SK-N-SH (cell line): ENCODE data around the gene CETP. TPM values are rescaled to one million over a fixed set of nuclear protein-coding genes. Genes with fewer than 3 reads are reported as not detected.

Source experiments
- CTCF ChIA-PET: fragments of 300-600, 350-600 bp; formaldehyde crosslinking; extraction: SDS; loops from one replicate; lab custom pipeline; 2021; lab: Yijun Ruan, JAX
- POLR2A ChIA-PET: fragments of 350-600 bp; sonication (Branson Sonifier 250); formaldehyde crosslinking; extraction: SDS; loops from one replicate; lab custom pipeline; 2020; ENCODE audit warnings: antibody characterized with exemption, inconsistent platforms; lab: Yijun Ruan, JAX
- DNase-seq: peaks from one replicate; pipeline ENCODE4 v3.0.0; 2012
- H2AFZ ChIP-seq: fragments of 200-600 bp; sonication (generic); 2 replicates; pipeline ENCODE4 v1.8.1; 2016; ENCODE audit warnings: antibody characterized with exemption, mild to moderate bottlenecking, low read depth
- H3F3A ChIP-seq: fragments of 200-600 bp; sonication (generic); replicated peaks from 2 replicates; pipeline ENCODE3; 2016; ENCODE audit warnings: antibody characterized with exemption, mild to moderate bottlenecking; ENCODE audit not compliant: insufficient read depth
- H3K27ac ChIP-seq, 2 experiments: fragments of 200-500 bp in 1 of 2; fragments of 200-600 bp in 1 of 2; sonication (Bioruptor generic) in 1 of 2; sonication (generic), shearing (Covaris generic) in 1 of 2; 2 replicates each; pipeline versions ENCODE4 v1.5.1 to v1.6.1; 2014 to 2016; ENCODE audit warnings: low read depth in 2 of 2, inconsistent platforms in 1 of 2, low read length in 1 of 2, mild to moderate bottlenecking in 1 of 2, mixed read lengths in 1 of 2
- H3K27me3 ChIP-seq: fragments of 200-600 bp; sonication (generic), shearing (Covaris generic); 2 replicates; pipeline ENCODE4 v1.6.1; 2016; ENCODE audit warnings: mixed run types; ENCODE audit not compliant: insufficient read depth
- H3K36me3 ChIP-seq, 2 experiments: fragments of 200-500 bp in 1 of 2; fragments of 200-600 bp in 1 of 2; sonication (Bioruptor generic) in 1 of 2; sonication (generic) in 1 of 2; replicated peaks in 1 of 2; 2 replicates each; pipeline versions ENCODE3 to v1.5.1; 2014 to 2016; ENCODE audit warnings: low read length in 1 of 2, mild to moderate bottlenecking in 1 of 2; ENCODE audit not compliant: insufficient read depth in 2 of 2, control insufficient read depth in 1 of 2
- H3K4me1 ChIP-seq, 2 experiments: fragments of 200-500 bp in 1 of 2; fragments of 200-600 bp in 1 of 2; sonication (Bioruptor generic) in 1 of 2; sonication (generic), shearing (Covaris generic) in 1 of 2; 2 replicates each; pipeline versions ENCODE4 v1.5.1 to v1.6.1; 2014 to 2016; ENCODE audit warnings: low read depth in 1 of 2, low read length in 1 of 2, mixed run types in 1 of 2; ENCODE audit not compliant: insufficient read depth in 2 of 2, control insufficient read depth in 1 of 2
- H3K4me2 ChIP-seq: fragments of 200-600 bp; sonication (generic), shearing (Covaris generic); 2 replicates; pipeline ENCODE4 v1.6.1; 2017; ENCODE audit warnings: mixed run types
- H3K4me3 ChIP-seq, 2 experiments: fragments of 200-500 bp in 1 of 2; fragments of 200-600 bp in 1 of 2; sonication (Bioruptor generic) in 1 of 2; sonication (generic), shearing (Covaris generic) in 1 of 2; 2 replicates each; pipeline versions ENCODE4 v1.5.1 to v1.8.1; 2014 to 2016; ENCODE audit warnings: low read depth in 2 of 2, inconsistent platforms in 1 of 2, low read length in 1 of 2, mild to moderate bottlenecking in 1 of 2, mixed read lengths in 1 of 2, moderate library complexity in 1 of 2
- H3K79me2 ChIP-seq: fragments of 200-600 bp; sonication (generic); 2 replicates; pipeline ENCODE4 v1.8.1; 2017; ENCODE audit warnings: mild to moderate bottlenecking; ENCODE audit not compliant: insufficient read depth
- H3K9ac ChIP-seq: fragments of 200-600 bp; sonication (generic); 2 replicates; pipeline ENCODE4 v1.6.1; 2017; ENCODE audit warnings: mixed run types
- H3K9me2 ChIP-seq: fragments of 200-600 bp; sonication (generic); 2 replicates; pipeline ENCODE4 v1.6.1; 2017; ENCODE audit warnings: mixed run types
- H3K9me3 ChIP-seq: fragments of 200-600 bp; sonication (generic); 2 replicates; pipeline ENCODE4 v1.6.1; 2017; ENCODE audit warnings: mixed run types, mild to moderate bottlenecking, moderate library complexity
- H4K20me1 ChIP-seq: fragments of 200-600 bp; sonication (generic); 2 replicates; pipeline ENCODE4 v1.6.1; 2017; ENCODE audit warnings: mild to moderate bottlenecking, mixed run types; ENCODE audit not compliant: insufficient read depth
- EP300 ChIP-seq, 2 experiments: IDR thresholded peaks; 2 replicates each; pipeline versions ENCODE4 v1.4.0 to v1.6.1; 2012; ENCODE audit warnings: borderline replicate concordance in 1 of 2, low read depth in 1 of 2, low read length in 1 of 2
- EZH2phosphoT487 ChIP-seq: fragments of 200-600 bp; sonication (generic); IDR thresholded peaks from 2 replicates; pipeline ENCODE4 v1.6.1; 2017; ENCODE audit warnings: low read depth, mixed run types, mild to moderate bottlenecking, antibody characterized with exemption, moderate library complexity, borderline replicate concordance
- FOXJ3 ChIP-seq: sonication (generic); formaldehyde crosslinking; IDR thresholded peaks from 2 replicates; pipeline ENCODE4 v1.5.1; 2020; ENCODE audit warnings: mild to moderate bottlenecking, missing genetic modification reagents
- FOXM1 ChIP-seq: IDR thresholded peaks from 2 replicates; pipeline ENCODE4 v1.4.0; 2012; ENCODE audit warnings: low read depth, mild to moderate bottlenecking
- GABPA ChIP-seq: IDR thresholded peaks from 2 replicates; pipeline ENCODE4 v1.4.0; 2012; ENCODE audit warnings: low read depth, mild to moderate bottlenecking
- MXI1 ChIP-seq: IDR thresholded peaks from 2 replicates; pipeline ENCODE4 v1.6.1; 2012; ENCODE audit warnings: mild to moderate bottlenecking, low read depth, low read length, improper control_type of control experiment
- RAD21 ChIP-seq: IDR thresholded peaks from 2 replicates; pipeline ENCODE4 v1.6.1; 2012; ENCODE audit warnings: mild to moderate bottlenecking, low read length
- RCOR1 ChIP-seq: fragments of 150-350 bp; IDR thresholded peaks from 2 replicates; pipeline ENCODE4 v1.6.1; 2017; ENCODE audit warnings: antibody characterized with exemption, low read length
- RFX5 ChIP-seq: IDR thresholded peaks from 2 replicates; pipeline ENCODE4 v1.6.1; 2012; ENCODE audit warnings: mild to moderate bottlenecking, improper control_type of control experiment, low read length
- RXRA ChIP-seq: IDR thresholded peaks from 2 replicates; pipeline ENCODE4 v1.4.0; 2012; ENCODE audit warnings: low read depth, mild to moderate bottlenecking, borderline replicate concordance
- SMC3 ChIP-seq: IDR thresholded peaks from 2 replicates; pipeline ENCODE4 v1.6.1; 2012; ENCODE audit warnings: low read depth, low read length, improper control_type of control experiment
- TCF12 ChIP-seq: IDR thresholded peaks from 2 replicates; pipeline ENCODE4 v1.4.0; 2012
- WGBS: methylation state at CpG from one replicate; pipeline ENCODE4 v1.1.6; 2017; ENCODE audit warnings: low lambda C conversion rate; 5-methylcytosine and 5-hydroxymethylcytosine counted together
- polyA plus RNA-seq, 3 experiments: library from polyadenylated mRNA; depleted of rRNA; stranded (reverse); fragments of >200 nt; gene quantifications; 2 replicates each; pipeline ENCODE4 v1.2.3, GENCODE V29; 2012
- TF ChIP-seq, protein P1 (sequence below): IDR thresholded peaks from 2 replicates; pipeline ENCODE4 v1.4.0; 2012; ENCODE audit warnings: low read depth
- TF ChIP-seq, protein P2 (sequence below): fragments of 150-350 bp; IDR thresholded peaks from 2 replicates; pipeline ENCODE4 v1.6.1; 2017; ENCODE audit warnings: antibody characterized with exemption, low read length, low read depth, borderline replicate concordance
- TF ChIP-seq, protein P3 (sequence below): IDR thresholded peaks from 2 replicates; pipeline ENCODE4 v1.4.0; 2012; ENCODE audit warnings: low read depth, borderline replicate concordance

Gene CETP
- polyA plus RNA-seq, 1 of the 3 experiments (the other 2 are of a cell fraction) = not detected

DNA sequence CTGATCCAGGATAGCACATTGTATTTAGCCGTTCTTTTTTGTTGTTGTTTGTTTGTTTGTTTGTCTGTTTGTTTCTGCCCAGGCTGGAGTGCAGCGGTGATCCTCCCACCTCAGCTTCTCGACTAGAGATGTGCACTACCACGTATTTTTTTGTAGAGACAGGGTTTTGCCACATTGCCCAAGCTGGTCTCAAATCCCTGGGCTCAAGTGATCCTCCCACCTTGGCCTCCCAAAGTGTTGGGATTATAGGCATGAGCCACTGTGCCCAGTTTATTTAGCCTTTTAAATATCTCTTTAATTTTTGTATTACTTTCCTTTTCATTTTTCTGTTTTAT lies 18.4 kb downstream of the CETP start:
- TF ChIP-seq, protein P1, sequence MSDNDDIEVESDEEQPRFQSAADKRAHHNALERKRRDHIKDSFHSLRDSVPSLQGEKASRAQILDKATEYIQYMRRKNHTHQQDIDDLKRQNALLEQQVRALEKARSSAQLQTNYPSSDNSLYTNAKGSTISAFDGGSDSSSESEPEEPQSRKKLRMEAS = no peak
- TF ChIP-seq, protein P2, sequence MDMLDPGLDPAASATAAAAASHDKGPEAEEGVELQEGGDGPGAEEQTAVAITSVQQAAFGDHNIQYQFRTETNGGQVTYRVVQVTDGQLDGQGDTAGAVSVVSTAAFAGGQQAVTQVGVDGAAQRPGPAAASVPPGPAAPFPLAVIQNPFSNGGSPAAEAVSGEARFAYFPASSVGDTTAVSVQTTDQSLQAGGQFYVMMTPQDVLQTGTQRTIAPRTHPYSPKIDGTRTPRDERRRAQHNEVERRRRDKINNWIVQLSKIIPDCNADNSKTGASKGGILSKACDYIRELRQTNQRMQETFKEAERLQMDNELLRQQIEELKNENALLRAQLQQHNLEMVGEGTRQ = no peak
- TF ChIP-seq FOXM1 (no peak), FOXJ3 (CRISPR knock-in tag) (no peak), TCF12 (no peak), EP300 (IDR thresholded peaks at IDR 0.05; ENCODE audit: borderline replicate concordance in 1 of 2, low read depth in 1 of 2, low read length in 1 of 2) (no peak), GABPA (no peak), RAD21 (no peak), EZH2phosphoT487 (no peak), SMC3 (no peak), RXRA (no peak), RFX5 (no peak), RCOR1 (no peak), MXI1 (no peak)
- TF ChIP-seq, protein P3, sequence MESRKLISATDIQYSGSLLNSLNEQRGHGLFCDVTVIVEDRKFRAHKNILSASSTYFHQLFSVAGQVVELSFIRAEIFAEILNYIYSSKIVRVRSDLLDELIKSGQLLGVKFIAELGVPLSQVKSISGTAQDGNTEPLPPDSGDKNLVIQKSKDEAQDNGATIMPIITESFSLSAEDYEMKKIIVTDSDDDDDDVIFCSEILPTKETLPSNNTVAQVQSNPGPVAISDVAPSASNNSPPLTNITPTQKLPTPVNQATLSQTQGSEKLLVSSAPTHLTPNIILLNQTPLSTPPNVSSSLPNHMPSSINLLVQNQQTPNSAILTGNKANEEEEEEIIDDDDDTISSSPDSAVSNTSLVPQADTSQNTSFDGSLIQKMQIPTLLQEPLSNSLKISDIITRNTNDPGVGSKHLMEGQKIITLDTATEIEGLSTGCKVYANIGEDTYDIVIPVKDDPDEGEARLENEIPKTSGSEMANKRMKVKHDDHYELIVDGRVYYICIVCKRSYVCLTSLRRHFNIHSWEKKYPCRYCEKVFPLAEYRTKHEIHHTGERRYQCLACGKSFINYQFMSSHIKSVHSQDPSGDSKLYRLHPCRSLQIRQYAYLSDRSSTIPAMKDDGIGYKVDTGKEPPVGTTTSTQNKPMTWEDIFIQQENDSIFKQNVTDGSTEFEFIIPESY = no peak
- Histone ChIP-seq H4K20me1 (no peaks in the 10 kb centered on the region), H3K79me2 (no peaks in the 10 kb centered on the region), H3K4me2 (no peak overlapping the region), H3F3A (no peaks in the 10 kb centered on the region), H3K36me3 (no peaks in the 10 kb centered on the region), H3K27ac (no peak overlapping the region), H3K9me3 (no peaks in the 10 kb centered on the region), H2AFZ (no peak overlapping the region), H3K9ac (no peak overlapping the region), H3K4me3 (no peak overlapping the region), H3K9me2 (no peaks in the 10 kb centered on the region), H3K4me1 (no peaks in the 10 kb centered on the region), H3K27me3 (no peaks in the 10 kb centered on the region)
- ChIA-PET CTCF (interaction anchor here (0.9 to 1.2 kb wide), 2 partner anchors 10 to 104 kb away, joined by 3 read pairs; no protein-coding TSS in a partner anchor), POLR2A (no interaction called here)
- 67% methylated on average over 4 of the region's 4 CpGs for WGBS
- DNase-seq = no peak
